NCI-H2107 treated with DMSO at 0.1 percent for 48 hours (cell line): ENCODE data around the gene BANP.
"Not testable (repeated sequence)": the region's sequence is repeated elsewhere in the genome, so short reads cannot be mapped to it uniquely, and the experiment has no call there.

Experiments used
- DNase-seq: peaks from one replicate; lab custom pipeline; 2025; ENCODE audit not compliant: unreplicated experiment; lab: John Stamatoyannopoulos, UW

Gene BANP

DNA sequence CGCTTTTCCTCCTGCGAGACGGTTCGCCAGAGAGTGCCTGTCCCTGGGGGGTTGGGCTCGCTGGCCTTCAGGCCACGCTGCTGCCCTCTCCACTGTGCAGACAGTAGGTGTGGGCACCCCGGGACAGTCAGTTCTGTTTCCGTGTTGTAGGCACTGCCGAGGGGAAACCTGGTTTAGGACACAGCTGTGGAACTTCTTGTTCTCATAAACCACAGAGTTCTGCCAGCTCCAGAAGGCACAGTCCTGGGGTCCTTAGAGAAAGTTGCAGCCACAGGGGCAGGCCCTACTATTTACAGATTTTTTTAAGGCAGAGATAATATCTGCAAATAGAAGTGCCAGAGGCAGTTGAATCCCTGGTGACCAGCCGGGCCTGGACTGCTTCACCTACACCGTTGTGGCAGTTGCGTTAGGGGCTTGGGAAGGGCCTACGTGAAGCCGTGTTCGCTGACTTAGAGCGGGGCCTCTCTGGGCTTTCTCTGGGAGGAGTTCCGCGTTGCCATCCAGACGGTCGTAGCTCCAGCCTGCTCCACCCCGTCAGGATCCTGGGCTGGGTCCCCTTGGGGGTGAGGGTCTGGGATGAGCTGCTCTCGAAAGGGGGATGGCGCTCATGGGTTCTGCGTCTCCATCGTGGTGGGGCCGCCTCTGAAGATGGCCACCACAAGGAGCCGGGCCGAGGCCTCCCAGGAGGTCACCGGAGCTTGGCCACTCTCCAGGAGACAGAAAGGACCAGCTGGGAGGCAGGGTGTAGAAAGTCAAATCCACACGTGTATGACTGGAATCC lies 126.3 kb downstream of the BANP start:
- DNase-seq = no peak

- DNase-seq = no peak
Observed at GRCh38 chr16:88078111-88078775, 127.0 kb downstream of the BANP start.

DNA sequence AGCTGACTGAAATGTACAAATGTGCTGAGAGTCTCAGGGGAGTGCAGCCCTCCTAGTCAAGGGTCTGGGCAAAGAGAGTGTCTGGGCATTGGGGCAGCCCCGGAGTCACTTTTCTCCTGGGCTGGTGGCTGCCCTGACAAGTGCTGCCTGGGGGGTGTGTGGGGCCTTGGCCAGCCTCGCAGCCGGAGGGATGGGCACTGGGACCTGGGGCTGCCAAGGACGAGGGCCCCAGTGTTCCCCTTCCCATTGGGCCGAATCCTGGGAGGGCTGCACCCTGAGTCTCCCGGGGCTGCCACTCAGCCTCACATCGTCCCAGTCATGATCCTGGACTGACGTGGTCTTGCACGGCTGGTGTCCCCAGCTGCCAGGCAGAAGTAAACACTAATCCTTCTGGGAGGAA lies 132.3 kb downstream of the BANP start:
- no peak for DNase-seq

DNA sequence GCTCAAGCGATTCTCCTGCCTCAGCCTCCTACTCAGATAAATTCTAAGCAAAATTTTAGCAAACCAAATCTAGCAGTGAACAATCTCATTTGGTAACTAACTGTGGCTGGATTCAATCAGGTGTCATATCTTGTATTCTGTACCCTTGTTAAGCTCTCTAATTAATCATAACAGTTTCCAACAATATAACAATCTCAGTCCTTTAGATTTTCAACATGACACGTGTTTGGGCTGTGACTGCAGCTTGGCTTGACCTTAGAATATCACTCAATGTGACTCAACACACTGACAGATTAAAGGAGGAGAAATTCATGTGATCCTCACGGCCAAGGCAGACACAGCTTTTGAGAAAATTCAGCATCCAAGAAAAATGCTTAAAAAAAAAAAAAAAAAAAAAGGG lies 133.6 kb downstream of the BANP start:
- no peak for DNase-seq

DNA sequence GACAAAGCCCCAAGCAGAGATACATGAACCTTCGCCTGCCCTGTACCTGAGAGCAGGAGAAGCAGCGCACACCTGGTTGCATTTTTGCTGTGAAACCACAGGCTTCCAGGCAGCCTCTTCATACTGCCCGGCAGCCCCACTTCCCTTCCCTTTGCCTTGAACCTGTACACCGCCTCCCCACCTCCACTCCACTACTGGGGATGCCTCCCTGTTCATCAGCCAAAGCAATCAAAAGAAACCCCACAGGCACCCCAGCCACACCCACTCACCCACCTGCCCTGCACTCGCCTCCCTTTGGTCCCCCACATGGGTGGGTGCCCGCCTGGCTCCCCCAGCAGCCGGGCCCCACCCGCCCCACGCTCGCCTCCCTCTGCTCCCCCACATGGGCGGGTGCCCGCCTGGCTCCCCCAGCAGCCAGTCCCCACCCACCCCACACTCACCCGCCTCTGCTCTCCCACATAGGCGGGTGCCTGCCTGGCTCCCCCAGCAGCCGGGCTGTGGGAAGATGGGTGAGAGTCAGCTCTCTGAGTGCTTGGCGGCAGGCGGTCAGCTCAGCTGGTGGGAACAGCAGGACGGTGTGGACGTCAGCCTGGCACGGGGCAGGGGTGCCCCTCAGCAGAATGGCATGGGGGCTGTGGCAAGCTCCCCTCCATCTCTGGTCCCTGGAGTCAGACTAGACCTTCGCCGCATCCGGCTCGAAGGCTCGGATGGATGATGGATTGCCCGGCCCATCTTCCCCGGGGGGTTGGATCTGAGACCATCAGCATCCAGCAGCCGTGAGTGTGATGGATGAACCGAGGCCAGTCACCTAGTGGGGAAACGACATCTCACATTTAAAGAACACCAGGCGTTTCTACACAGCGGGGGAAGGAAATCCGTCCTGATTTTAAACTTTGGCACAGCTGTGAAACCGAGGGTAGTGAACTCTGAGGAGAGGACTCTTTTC lies 135.6 kb downstream of the BANP start:
- DNase-seq = no peak

DNA sequence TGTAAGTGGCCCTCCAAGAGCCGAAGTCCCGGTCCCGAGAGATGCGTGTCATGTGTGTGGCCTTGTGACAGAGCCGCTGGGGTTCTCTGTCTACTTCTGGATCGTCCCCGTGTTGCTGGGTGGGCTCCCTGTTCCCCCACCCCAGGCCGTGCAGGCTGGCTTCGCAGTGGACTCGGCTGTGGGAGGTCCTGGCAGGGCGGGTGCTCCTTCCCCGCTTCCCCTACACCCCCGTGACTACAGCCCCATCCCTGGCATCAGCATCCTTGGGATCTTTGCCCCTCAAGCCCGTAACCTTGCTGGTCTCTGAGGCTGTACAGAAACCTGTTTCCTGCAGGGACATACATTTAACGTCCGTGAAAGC lies 136.3 kb downstream of the BANP start:
- no peak for DNase-seq

DNA sequence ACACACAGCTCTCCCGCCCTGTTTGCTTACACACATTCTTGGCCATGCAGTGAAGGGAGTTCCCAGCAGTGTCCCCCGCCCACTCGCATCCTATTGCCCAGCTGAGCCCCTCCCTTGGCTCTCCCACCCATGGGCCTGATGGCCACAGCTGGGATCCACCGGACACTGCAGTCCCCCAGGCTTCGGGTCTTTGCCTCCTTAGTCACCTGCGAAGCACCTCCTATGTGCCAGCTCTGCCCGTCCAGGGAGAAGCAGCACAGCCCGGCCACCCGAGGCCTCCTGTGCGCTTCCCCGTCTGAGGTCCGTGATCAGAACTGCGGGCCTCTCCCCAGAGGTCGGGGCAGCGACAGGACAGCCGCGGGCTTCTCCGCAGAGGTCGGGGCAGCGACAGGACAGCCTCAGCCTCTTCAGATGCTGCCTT lies 136.9 kb downstream of the BANP start:
- no peak for DNase-seq

- not testable (repeated sequence) for DNase-seq
Observed at GRCh38 chr16:88088611-88089010, 137.4 kb downstream of the BANP start.

DNA sequence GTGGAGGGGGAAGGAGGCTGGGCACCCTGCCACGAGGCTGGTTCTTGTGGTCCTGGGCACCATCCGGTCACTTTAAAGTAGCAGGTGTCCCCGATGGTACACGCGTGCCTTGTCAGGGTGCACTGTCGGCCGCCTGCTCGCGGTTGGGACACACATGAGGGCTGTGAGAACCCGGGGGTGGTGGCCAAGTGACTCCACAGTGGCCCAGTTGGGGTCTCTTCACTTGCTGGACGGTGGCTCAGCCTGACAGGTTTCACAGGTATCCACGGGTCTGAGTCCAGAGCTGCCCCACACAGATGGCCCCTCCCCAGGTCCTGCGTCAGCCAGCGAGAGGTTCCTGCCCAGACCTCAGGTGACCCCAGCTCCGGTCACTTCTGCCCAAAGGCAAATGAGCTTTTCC lies 137.8 kb downstream of the BANP start:
- not testable (repeated sequence) for DNase-seq

DNA sequence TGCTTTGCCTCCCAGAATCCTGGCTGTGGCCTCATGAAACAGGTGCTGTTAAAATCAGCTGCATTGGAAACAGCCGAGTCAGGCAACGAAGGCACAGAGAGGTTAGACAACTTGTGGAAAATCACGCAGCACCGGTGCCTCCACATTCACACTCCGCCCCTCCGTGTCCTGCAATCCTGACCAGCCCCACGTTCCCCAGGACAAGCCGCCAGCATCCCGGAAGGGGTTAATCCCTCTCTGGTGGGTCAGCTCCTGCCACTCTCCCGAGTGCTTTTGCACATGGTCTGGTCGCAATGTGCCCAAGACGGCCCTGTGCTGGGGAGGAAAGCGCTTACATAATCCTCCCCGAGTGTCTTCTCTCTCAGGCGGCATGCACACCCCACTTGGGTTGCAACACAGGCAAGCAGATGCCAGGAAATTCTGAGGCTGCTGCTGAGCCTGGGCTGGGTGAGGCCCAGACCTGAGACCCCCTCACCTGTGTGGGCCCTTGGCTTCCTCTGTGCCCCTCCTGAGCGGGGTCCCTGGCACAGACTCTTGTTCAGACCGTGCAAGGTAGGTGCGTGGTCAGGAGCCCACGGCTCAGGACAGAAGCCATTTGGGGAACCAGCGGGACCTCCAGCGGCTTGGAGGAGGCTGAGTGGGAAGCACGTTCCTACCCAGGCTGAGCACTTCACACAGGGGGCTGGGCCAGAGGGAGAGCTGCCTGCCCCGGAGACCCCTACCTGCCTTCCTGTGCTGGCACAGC lies 138.6 kb downstream of the BANP start:
- DNase-seq = not testable (repeated sequence)

- not testable (repeated sequence) for DNase-seq
Observed at GRCh38 chr16:88090377-88091175, 139.3 kb downstream of the BANP start.

DNA sequence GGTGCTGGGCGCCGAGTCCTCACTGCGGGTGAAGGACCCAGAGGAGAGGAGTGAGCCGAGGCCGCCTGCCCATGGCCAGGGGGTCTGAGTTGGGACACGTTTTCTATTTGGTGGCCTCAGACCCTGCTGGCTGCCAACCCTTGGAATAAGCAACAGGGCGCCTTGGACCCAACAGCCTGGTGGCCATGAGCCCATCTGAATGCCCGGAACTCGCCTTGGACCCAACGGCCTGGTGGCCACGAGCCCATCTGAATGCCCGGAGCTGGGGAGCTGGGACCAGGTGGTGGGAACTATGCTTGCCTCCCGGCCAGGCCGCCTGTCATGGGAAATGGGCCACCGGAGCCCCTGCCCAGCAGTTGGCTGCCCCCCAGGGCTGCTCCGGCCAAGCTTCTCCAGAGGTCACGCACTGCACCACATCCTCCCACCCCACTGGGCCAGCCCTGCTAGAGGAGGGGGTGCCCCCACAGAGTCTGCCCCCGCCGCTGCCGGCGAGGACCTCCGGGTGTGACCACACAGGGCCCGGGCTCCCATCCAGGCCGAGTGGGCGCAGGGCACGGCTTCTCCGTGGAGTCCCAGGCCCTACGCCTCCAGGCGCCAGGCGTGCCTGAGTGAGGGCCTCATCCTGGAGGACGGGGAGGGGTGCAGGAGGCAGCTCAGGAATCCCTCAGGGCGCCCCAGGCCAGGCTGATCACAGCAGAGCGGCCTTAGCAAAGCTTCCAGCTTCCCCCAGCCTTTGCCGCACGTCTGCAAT lies 140.2 kb downstream of the BANP start:
- DNase-seq = not testable (repeated sequence)

DNA sequence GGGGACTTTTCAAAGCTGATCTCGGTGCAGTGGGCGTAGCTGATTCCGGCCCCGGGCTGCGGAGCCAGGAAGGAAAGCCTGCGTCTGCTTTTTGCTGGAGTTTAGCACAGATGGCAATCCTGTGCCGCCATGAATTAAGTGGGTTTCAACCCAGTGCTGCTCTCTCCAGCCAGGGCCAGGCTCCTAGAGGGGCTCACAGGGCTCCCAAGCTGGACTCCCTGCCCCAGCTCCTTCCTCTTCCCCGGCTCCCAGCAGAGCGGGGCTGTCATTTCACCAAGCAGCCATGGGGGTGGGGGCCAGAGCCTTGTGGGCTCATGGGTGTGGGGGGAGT lies 140.7 kb downstream of the BANP start:
- not testable (repeated sequence) for DNase-seq

DNA sequence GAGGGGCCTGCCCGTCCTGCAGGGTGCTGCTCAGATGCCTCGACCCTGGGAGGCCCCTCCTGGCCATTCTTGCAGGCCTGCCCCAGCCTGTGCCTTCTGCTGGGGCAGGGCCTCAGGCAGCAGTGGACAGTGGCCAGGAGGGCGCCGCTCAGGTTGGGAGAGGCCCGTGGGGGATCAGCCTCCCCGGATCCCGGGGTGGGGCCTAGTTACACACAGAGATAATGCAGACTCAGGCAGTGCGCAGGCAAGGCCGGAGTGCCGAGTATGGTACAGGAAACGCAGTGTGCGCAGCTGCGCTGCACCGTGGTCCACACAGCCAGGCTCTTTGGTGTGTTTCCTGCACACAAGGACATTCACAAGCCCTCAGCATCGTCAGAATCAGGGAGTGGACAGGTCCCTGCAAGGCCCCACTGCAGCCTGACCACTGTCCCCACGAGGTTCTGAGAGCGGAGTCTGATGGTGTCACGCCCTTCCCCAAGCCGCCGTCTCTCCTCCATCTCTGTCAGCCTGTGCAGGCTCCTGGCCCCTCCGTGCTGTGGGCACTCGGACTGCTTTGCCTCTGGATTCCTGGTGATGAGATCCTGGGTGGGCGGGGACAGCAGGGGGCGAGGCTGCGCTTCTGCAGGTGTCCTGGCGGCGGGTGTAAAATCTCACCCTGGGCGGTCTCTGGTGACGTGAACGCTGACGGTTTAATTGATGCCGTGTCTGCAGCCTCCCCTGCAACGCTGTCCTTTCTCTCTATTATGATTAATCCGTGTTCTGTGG lies 141.7 kb downstream of the BANP start:
- not testable (repeated sequence) for DNase-seq

DNA sequence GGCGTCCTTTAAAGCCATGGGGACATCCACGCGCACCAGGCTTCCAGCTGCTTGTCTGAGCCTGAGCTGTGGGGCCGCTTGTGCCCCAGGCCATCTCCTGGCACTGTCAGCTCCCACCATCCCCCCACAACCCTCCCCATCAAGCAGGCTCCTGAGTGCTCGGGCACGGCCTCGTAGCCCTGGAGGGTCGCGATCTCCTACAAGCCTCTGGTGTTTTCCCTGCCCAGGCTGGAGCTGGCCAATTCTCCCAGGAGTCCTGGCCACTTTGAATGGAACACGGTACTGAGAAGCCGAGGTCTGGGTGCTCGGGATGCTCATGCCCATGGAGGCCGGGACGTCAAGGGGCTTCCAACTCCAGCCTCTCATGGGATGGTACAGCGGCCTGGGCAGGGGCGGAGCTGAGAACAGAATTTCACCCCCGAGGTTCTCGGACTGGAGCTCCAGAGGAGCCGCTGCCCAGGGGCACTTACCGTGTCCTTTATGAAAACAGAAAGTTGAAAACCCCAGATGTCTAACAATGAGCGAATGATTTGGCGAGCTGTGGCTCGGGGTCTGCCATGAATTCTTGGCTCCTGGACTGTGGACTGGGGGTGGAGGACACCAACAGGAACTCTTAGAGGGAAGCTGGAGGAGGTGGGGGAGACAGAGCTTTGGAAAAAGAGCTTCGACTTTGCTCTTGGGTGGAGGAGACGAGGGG lies 142.5 kb downstream of the BANP start:
- not testable (repeated sequence) for DNase-seq

GRCh38 chr16:88094253-88094575 lies 143.0 kb downstream of the BANP start:
- not testable (repeated sequence) for DNase-seq

- DNase-seq = not testable (repeated sequence)
Observed at GRCh38 chr16:88094900-88095299, 143.7 kb downstream of the BANP start.

- not testable (repeated sequence) for DNase-seq
Observed at GRCh38 chr16:88096659-88097058, 145.4 kb downstream of the BANP start.
